Peyer's patch (tissue), 4 donors: ENCODE data around the gene TP53BP1.

Experiments
- POLR2A ChIP-seq, 2 donors: fragments of 450-650 bp; IDR thresholded peaks; one replicate each; pipeline ENCODE4 v1.5.1; 2017; ENCODE audit warnings: antibody characterized with exemption in 2 of 2, mild to moderate bottlenecking in 2 of 2, moderate library complexity in 2 of 2
- TF ChIP-seq, protein P1 (sequence below), 6 experiments: fragments of 450-650 bp in 4 of 6; fragments of 200-600 bp in 2 of 6; sonication (generic) in 1 of 6; IDR thresholded peaks; one replicate each; pipeline ENCODE4 v1.5.1; 2017 to 2019; ENCODE audit warnings: antibody characterized with exemption in 6 of 6, mild to moderate bottlenecking in 3 of 6, moderate library complexity in 1 of 6

GRCh38 chr15:43525131-43525530 is 32.2 kb upstream of the TP53BP1 start:
- no peak for TF ChIP-seq POLR2A (IDR thresholded peaks at IDR 0.05)
- TF ChIP-seq, protein P1, sequence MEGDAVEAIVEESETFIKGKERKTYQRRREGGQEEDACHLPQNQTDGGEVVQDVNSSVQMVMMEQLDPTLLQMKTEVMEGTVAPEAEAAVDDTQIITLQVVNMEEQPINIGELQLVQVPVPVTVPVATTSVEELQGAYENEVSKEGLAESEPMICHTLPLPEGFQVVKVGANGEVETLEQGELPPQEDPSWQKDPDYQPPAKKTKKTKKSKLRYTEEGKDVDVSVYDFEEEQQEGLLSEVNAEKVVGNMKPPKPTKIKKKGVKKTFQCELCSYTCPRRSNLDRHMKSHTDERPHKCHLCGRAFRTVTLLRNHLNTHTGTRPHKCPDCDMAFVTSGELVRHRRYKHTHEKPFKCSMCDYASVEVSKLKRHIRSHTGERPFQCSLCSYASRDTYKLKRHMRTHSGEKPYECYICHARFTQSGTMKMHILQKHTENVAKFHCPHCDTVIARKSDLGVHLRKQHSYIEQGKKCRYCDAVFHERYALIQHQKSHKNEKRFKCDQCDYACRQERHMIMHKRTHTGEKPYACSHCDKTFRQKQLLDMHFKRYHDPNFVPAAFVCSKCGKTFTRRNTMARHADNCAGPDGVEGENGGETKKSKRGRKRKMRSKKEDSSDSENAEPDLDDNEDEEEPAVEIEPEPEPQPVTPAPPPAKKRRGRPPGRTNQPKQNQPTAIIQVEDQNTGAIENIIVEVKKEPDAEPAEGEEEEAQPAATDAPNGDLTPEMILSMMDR (IDR thresholded peaks at IDR 0.05) = no peak
